H4 (cell line): ENCODE results near the gene ASB6. TPM values are rescaled to one million over a fixed set of nuclear protein-coding genes. Genes with fewer than 3 reads are reported as not detected.

ENCODE experiments used
- DNase-seq: peaks from one replicate; pipeline ENCODE4 v3.0.0-alpha.2; 2015; ENCODE audit warnings: low spot score
- total RNA-seq: library from RNA; depleted of rRNA; stranded (reverse); fragments of >200 nt; shearing (Covaris generic); gene quantifications from 2 replicates; pipeline ENCODE4 v1.2.3, GENCODE V29; 2014

The ASB6 gene
- total RNA-seq, 1 experiment from 2014 or later: 13.3 TPM

- DNase-seq: peak; percentile 71
These were observed 15.8 kb downstream of the ASB6 start, which contains the start of gene NTMT1 for GRCh38 chr9:129626079-129626624. NTMT1 (plus strand) TSS chr9:129626163; CDS start chr9:129632704, 6,541 bp downstream.

DNA sequence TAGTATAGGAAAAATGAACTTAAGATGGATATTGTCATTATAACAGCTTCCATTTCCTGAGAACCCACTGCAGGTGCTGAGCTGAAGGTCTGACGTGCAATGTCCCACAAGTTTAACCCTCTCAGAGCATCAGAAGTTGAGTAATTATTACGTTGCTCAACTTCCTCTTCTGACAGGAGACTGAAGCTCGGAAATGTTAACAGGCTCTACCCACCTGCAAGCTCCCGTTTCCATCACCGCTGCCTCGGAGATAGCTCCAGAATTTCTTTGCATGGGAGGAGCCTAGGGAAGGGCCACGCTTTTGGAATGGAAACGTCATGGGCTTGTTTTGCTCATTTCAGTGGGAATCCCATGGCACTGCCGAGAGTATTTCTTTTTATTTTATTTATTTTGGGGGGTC is 17.0 kb downstream of the ASB6 start:
- DNase-seq: no peak

- no peak for DNase-seq
These were observed 17.7 kb downstream of the ASB6 start for GRCh38 chr9:129624168-129624759.

GRCh38 chr9:129623331-129623730 is 18.6 kb downstream of the ASB6 start:
- no peak for DNase-seq

DNA sequence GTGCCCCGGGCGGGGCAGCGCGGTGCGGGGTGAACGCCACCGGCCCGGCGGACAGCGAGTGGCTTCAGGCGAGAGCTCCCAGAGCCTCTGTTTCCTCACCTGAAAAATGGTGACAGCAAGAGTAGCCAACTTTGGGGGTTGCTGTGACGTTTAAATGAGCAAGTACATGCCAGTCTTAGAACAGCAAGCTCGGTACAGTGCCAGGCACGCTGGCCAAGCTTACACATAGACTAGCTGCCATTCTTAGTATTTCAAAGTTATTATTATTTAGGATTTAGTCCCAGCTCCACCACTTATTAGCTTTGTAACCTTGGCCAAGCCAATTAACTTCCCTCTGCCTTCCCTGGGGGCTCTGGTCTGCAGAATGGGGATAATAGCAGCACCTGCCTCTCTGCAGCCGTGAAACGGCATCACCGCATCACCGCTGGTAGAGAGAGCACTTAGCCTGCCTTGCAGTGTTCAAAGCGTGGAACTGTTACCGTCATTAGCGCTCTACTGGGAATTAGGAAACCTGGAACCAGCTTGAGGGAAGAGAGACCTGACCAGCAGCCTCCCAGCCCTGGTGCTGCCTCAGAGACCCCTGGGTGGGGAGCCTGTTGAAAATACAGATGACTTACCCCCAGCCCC is 21.2 kb downstream of the ASB6 start, which contains the start of gene C9orf50:
Gene C9orf50 (minus strand): TSS at position 433 of the 627 bp plus-strand sequence. CDS start 527 bp downstream, outside the sequence.
- no peak for DNase-seq

- no peak for DNase-seq
These were observed 21.9 kb downstream of the ASB6 start for GRCh38 chr9:129619787-129620668.

DNA sequence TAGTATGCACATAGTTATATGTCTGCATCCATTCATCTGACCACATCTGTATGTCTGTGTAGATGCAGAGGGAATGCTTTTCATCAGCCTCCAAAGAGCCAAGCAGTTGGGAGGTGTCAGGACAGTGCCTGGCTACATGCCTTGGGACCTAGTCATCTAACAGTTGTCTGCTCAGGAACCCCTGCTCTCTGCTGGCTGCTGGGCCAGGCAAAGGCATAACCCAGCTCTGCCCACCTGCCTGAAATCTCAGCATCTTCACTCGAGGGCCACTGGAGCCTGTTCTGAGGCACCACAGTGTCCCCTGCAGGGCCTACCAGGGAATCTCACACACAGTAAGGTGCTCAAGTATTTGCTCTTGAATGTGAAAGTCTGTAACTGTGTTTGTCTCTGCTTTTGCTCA is 24.8 kb downstream of the ASB6 start:
- DNase-seq: peak; percentile 44

DNA sequence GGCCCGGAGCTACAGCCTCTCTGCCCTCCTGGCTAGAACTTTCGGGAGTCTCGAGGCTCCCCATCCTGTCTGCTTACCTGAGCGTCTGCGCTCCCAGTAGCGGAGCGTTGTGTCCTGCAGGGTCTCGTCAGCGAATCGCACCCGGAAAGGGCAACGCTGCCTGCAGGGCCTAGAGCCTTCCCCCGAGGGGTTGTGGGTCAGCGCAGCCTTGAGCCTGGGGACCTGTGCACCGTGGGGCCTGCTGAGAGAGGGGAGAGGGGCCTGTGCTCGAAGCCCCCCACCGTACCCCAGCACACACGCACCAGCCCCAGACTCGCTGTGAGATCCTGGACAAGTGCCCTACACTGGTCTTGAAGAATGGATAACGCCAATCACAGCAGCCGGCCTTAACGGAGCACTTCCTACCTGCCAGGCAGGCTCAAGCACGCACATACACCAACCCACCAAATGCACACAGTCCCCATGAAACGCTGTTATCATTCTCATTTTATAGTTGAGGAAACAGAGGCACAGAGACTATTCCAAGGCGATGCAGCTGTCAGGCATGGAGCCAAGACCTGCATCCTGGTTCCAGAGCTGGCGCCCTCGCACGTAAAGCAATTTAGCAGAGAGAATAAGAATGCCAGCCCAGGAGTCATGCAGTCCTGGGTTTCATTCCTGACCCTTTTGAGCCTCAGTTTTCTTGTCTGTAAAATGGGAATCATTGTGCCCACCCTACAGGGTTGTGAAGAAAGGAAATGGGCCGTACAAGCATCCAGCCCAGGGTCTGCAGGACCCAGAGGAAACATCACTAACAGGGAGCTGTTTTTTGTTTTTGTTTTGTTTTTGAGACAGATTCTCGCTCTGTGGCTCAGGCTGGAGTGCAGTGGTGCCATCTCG is 26.3 kb downstream of the ASB6 start:
- no peak for DNase-seq

- DNase-seq: no peak
These were observed 27.0 kb downstream of the ASB6 start for GRCh38 chr9:129614932-129615331.

DNA sequence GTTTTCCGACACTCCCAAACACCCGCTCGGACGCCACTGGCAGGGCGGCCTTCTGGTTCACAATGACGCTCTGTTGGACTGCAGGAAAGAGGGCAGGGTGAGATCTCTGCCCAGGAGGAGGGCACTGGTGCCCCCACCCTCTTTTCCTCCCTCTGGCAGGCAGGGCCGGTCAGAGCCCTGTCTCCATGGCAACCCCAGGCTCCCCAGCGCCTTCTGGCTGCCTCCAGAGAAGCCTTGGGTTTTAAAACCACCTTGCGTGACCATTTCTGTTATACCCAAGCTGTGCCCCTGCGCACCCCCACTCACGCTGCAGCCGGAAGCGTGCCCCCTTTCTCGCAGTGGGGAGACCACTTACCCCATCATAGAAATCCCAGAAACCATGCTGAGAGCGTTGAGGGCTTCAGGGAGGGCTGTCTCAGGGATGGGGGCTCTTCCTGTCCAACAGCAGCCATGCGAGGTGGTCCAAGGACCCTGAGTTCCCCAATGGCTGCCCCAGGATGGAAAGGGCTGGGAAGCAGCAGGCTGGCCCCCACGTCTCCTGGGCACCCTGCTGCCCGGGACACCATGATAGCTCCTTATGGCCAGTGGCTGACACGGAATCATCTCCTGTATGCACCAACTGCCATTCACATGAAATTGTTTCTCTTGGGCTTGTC is 28.3 kb downstream of the ASB6 start:
- DNase-seq: no peak

- no peak for DNase-seq
These were observed 29.0 kb downstream of the ASB6 start for GRCh38 chr9:129612815-129613519.

DNA sequence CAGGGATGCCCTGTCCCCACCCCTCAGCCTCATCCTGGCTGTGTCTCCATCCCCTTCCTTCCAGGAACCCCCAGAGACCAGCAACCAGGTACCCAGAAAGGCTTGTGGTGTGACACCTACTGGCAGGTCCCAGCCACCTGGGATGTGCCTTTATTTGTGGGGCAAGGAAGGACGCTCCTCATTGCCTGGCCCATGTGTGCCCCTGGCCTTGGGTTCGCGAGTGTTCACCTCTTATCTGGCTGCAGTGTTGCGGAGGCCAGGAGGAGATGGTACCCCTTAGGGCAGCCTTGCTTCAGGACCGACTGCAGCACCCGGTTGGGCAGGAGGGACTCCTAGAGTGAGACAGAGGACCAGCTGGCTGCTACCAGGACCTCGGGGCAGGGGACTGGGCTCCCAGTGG is 29.8 kb downstream of the ASB6 start:
- DNase-seq: no peak

DNA sequence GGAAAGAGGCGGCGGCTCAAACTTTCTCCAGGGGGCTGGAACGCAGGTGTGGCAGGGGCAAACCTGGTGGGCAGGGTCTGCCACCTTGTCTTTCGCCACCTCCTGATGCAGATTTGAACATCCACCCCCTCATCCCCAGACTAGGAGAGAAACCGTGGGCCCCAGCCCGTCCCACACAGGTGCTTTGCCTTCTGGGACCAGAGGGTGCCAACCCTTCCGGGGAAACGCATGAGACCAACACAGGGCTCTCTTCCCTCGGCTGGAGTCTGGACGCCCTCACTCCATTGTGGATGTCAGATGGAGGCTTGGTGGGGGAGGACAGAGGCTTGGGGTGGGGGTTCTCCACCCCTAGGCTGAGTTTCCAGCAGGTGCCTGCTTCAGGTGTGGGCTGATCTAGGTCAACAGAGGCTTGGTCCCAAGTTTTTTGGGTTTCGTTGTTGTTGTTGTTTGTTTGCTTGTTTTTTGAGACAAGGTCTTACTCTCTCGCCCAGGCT is 30.6 kb downstream of the ASB6 start:
- no peak for DNase-seq

GRCh38 chr9:129610473-129611306 is 31.3 kb downstream of the ASB6 start:
- DNase-seq: peak; percentile 53

- DNase-seq: no peak
These were observed 31.8 kb downstream of the ASB6 start for GRCh38 chr9:129610213-129610472.

DNA sequence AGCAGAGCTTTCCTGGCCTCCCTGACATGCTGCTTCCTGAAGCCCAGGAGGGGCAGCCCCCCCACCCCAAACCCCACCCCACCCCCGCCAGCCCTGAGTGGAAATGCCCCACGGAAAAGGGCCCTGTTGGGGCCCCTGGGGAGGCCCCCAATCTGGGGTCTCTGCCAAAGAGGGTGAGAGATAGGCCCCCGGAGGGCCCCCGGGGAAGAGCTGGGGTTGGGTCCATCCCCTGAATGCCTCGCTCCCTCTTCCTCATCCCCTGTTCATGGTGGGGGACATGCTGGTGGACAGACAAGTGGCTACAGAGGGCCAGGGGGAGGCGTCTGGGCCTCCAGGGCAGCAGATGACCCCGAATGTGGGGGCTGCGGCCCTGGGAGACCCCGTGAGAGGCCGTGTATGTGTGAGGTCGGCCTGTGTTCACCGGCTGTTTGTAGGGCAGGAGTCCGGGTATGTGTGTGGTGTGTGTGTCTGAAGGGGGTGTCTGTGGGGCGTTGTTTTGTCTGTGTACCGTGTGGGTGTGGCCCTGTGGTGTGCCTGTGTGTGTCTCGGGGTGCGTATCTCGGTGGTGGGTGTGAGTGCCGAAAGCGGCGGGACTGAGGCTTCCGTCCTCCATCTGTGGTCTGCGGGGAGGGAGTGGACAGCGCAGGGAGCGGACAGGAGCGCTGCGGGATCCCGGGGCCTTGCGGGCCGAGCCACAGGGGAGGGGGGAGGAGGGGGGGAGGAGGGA is 32.3 kb downstream of the ASB6 start:
- no peak for DNase-seq

- no peak for DNase-seq
These were observed 33.1 kb downstream of the ASB6 start for GRCh38 chr9:129608561-129609481.

- no peak for DNase-seq
These were observed 34.9 kb downstream of the ASB6 start for GRCh38 chr9:129607027-129607387.
